Hepatocyte (in vitro differentiated cells): ENCODE measurements around the gene RBBP8NL. TPM values are rescaled to one million over a fixed set of nuclear protein-coding genes. Genes with fewer than 3 reads are reported as not detected.

Source experiments
- DNase-seq: peaks from one replicate; pipeline ENCODE4 v3.0.0-alpha.2; 2016; ENCODE audit warnings: low spot score
- H2AFZ ChIP-seq: fragments of 200-600 bp; sonication (generic); 2 replicates; pipeline ENCODE4 v1.6.0; 2016; ENCODE audit warnings: antibody characterized with exemption, mild to moderate bottlenecking
- H3K27ac ChIP-seq: fragments of 200-600 bp; sonication (generic); 2 replicates; pipeline ENCODE4 v1.5.1; 2016; ENCODE audit warnings: mild to moderate bottlenecking
- H3K27me3 ChIP-seq: fragments of 200-600 bp; sonication (generic); 2 replicates; pipeline ENCODE4 v1.6.1; 2016
- H3K36me3 ChIP-seq: fragments of 200-600 bp; sonication (generic); replicated peaks from 2 replicates; pipeline ENCODE4 v1.5.1; 2016; ENCODE audit warnings: low read depth; ENCODE audit not compliant: insufficient read depth
- H3K4me1 ChIP-seq: fragments of 200-600 bp; sonication (generic); 2 replicates; pipeline ENCODE4 v1.5.1; 2016; ENCODE audit warnings: mild to moderate bottlenecking, moderate library complexity; ENCODE audit not compliant: insufficient read depth
- H3K4me2 ChIP-seq: fragments of 200-600 bp; sonication (generic); 2 replicates; pipeline ENCODE4 v1.6.0; 2016
- H3K4me3 ChIP-seq: fragments of 200-600 bp; sonication (generic); 2 replicates; pipeline ENCODE4 v1.5.1; 2016; ENCODE audit warnings: mild to moderate bottlenecking
- H3K79me2 ChIP-seq: fragments of 200-600 bp; sonication (generic); 2 replicates; pipeline ENCODE4 v1.6.0; 2017; ENCODE audit warnings: mild to moderate bottlenecking
- H3K9me2 ChIP-seq: fragments of 200-600 bp; sonication (generic); replicated peaks from 2 replicates; pipeline ENCODE4 v1.6.0; 2017; ENCODE audit warnings: mild to moderate bottlenecking; ENCODE audit not compliant: insufficient read depth
- H3K9me3 ChIP-seq: fragments of 200-600 bp; sonication (generic); 2 replicates; pipeline ENCODE4 v1.5.1; 2016; ENCODE audit warnings: low read depth, mild to moderate bottlenecking
- H4K20me1 ChIP-seq: fragments of 200-600 bp; sonication (generic); 2 replicates; pipeline ENCODE4 v1.6.0; 2016; ENCODE audit warnings: mild to moderate bottlenecking; ENCODE audit not compliant: insufficient read depth, poor library complexity, severe bottlenecking
- CTCF ChIP-seq: fragments of 200-600 bp; sonication (generic); IDR thresholded peaks from 2 replicates; pipeline ENCODE4 v1.5.1; 2016; ENCODE audit warnings: antibody characterized with exemption, mild to moderate bottlenecking; ENCODE audit not compliant: poor library complexity
- EZH2 ChIP-seq: fragments of 200-600 bp; sonication (generic); IDR thresholded peaks from 2 replicates; pipeline ENCODE4 v1.6.1; 2016; ENCODE audit warnings: antibody characterized with exemption, mild to moderate bottlenecking, borderline replicate concordance
- EZH2phosphoT487 ChIP-seq: fragments of 200-600 bp; sonication (generic); IDR thresholded peaks from one replicate; pipeline ENCODE4 v1.6.1; 2018; ENCODE audit warnings: antibody characterized with exemption, mild to moderate bottlenecking, low read depth, moderate library complexity; ENCODE audit not compliant: unreplicated experiment, severe bottlenecking
- WGBS: methylation state at CpG from one replicate; pipeline ENCODE4 v1.1.6; 2016; ENCODE audit warnings: low lambda C conversion rate; ENCODE audit errors: missing lambda C conversion rate; 5-methylcytosine and 5-hydroxymethylcytosine counted together
- polyA plus RNA-seq: library from polyadenylated mRNA; unstranded; fragments of >200 nt; fragmentation: Nextera tagmentation; extraction: Ambion mirVana; gene quantifications from 2 replicates; pipeline ENCODE4 v1.2.1, GENCODE V29; 2016
- total RNA-seq: library from RNA; depleted of rRNA; stranded (reverse); fragments of >200 nt; gene quantifications from 2 replicates; pipeline ENCODE4 v1.2.3, GENCODE V29; 2014

RBBP8NL gene
- total and polyA plus RNA-seq, 2 experiments from 2014 or later: 5.7 to 6.4 TPM

GRCh38 chr20:62441987-62442539, 14.7 kb upstream of the RBBP8NL start:
- Histone ChIP-seq H3K27ac (no peak overlapping the region), H3K36me3 (no peaks in the 10 kb centered on the region), H3K4me1 (peaks cover 10% of the 10 kb centered on the region), H3K27me3 (no peaks in the 10 kb centered on the region), H3K9me2 (no peaks in the 10 kb centered on the region), H3K79me2 (no peaks in the 10 kb centered on the region), H3K4me2 (no peak overlapping the region), H3K9me3 (no peaks in the 10 kb centered on the region), H4K20me1 (no peaks in the 10 kb centered on the region), H2AFZ (no peak overlapping the region), H3K4me3 (no peak overlapping the region)
- no peak for DNase-seq
- no peak for TF ChIP-seq EZH2
- TF ChIP-seq CTCF: no peak
- TF ChIP-seq EZH2phosphoT487: no peak
- 88% methylated on average over 16 of the region's 16 CpGs for WGBS

GRCh38 chr20:62439218-62439617, 11.9 kb upstream of the RBBP8NL start:
- H3K9me3 ChIP-seq: no peaks in the 10 kb centered on the region
- H3K79me2 ChIP-seq: no peaks in the 10 kb centered on the region
- H2AFZ ChIP-seq: no peak overlapping the region
- DNase-seq: no peak
- H3K9me2 ChIP-seq: no peaks in the 10 kb centered on the region
- no peak for TF ChIP-seq EZH2
- TF ChIP-seq CTCF: no peak
- no peak for TF ChIP-seq EZH2phosphoT487
- no peak overlapping the region for H3K4me2 ChIP-seq
- no peak overlapping the region for H3K27ac ChIP-seq
- no peak overlapping the region for H3K4me3 ChIP-seq
- peaks cover 10% of the 10 kb centered on the region for H3K4me1 ChIP-seq
- no peaks in the 10 kb centered on the region for H4K20me1 ChIP-seq
- no peaks in the 10 kb centered on the region for H3K27me3 ChIP-seq
- no peaks in the 10 kb centered on the region for H3K36me3 ChIP-seq
- WGBS: 81% methylated on average over 5 of the region's 5 CpGs

GRCh38 chr20:62437927-62438326, 10.6 kb upstream of the RBBP8NL start:
- H3K9me2 ChIP-seq: no peaks in the 10 kb centered on the region
- peak overlapping the region; percentile 60 for H3K27ac ChIP-seq
- WGBS: 84% methylated on average over 23 of the region's 24 CpGs
- H3K4me3 ChIP-seq: no peak overlapping the region
- H3K36me3 ChIP-seq: no peaks in the 10 kb centered on the region
- no peaks in the 10 kb centered on the region for H3K9me3 ChIP-seq
- H2AFZ ChIP-seq: no peak overlapping the region
- TF ChIP-seq EZH2: no peak
- H3K4me2 ChIP-seq: no peak overlapping the region
- H3K4me1 ChIP-seq: peaks cover 21% of the 10 kb centered on the region
- no peak for DNase-seq
- H4K20me1 ChIP-seq: no peaks in the 10 kb centered on the region
- no peaks in the 10 kb centered on the region for H3K27me3 ChIP-seq
- H3K79me2 ChIP-seq: no peaks in the 10 kb centered on the region

- Histone ChIP-seq H3K79me2 (no peaks in the 10 kb centered on the region), H3K27me3 (no peaks in the 10 kb centered on the region), H3K27ac (peak overlapping the region; percentile 60), H2AFZ (no peak overlapping the region), H3K36me3 (no peaks in the 10 kb centered on the region), H4K20me1 (no peaks in the 10 kb centered on the region), H3K9me3 (no peaks in the 10 kb centered on the region), H3K4me2 (no peak overlapping the region), H3K9me2 (no peaks in the 10 kb centered on the region), H3K4me1 (peaks cover 25% of the 10 kb centered on the region), H3K4me3 (no peak overlapping the region)
- DNase-seq: no peak
- TF ChIP-seq CTCF: no peak
- TF ChIP-seq EZH2: no peak
- TF ChIP-seq EZH2phosphoT487: no peak
- whole genome bisulfite sequencing: 63% methylated on average over 12 of the region's 12 CpGs
Measured at GRCh38 chr20:62437496-62437895, 10.2 kb upstream of the RBBP8NL start.
